OCI-LY1 (cell line): ENCODE results near the gene C9orf43.

Source experiments
- CTCF ChIP-seq: fragments of 200-600 bp; sonication (generic), shearing (Covaris generic); IDR thresholded peaks from 2 replicates; pipeline ENCODE4 v1.5.1; 2017; ENCODE audit warnings: mild to moderate bottlenecking, antibody characterized with exemption, low read length, moderate library complexity, mixed read lengths
- EZH2 ChIP-seq: fragments of 200-600 bp; sonication (generic), shearing (Covaris generic); IDR thresholded peaks from 2 replicates; pipeline ENCODE4 v1.8.0; 2017; ENCODE audit warnings: borderline replicate concordance, mixed run types, mild to moderate bottlenecking, antibody characterized with exemption, low read length, moderate library complexity, mixed read lengths

- TF ChIP-seq CTCF, result no peak
- no peak for TF ChIP-seq EZH2
These were observed 40.7 kb upstream of the C9orf43 start for GRCh38 chr9:113369855-113370140.
